Fibroblast of skin of left biceps (primary cell): ENCODE data around the gene PNPLA1.
"Not testable (repeated sequence)": the region's sequence is repeated elsewhere in the genome, so short reads cannot be mapped to it uniquely, and the experiment has no call there.

ENCODE experiments used
- DNase-seq, 2 experiments: peaks; one replicate each; pipeline ENCODE4 v3.0.0-alpha.2; 2013; ENCODE audit warnings: low read depth in 2 of 2

Gene PNPLA1

GRCh38 chr6:36335465-36336207 lies 65.8 kb downstream of the PNPLA1 start:
- no peak for DNase-seq

GRCh38 chr6:36336208-36336710 lies 66.4 kb downstream of the PNPLA1 start:
- no peak for DNase-seq

- DNase-seq = no peak
These were observed 67.0 kb downstream of the PNPLA1 start, which contains the start of gene BNIP5 for GRCh38 chr6:36336779-36337241. Gene BNIP5, minus strand, starts transcription at chr6:36336888. Its CDS starts 6,198 bp downstream, at chr6:36330690.

GRCh38 chr6:36337814-36338213 lies 68.0 kb downstream of the PNPLA1 start:
- no peak for DNase-seq

GRCh38 chr6:36338223-36338622 lies 68.4 kb downstream of the PNPLA1 start:
- not testable (repeated sequence) for DNase-seq

GRCh38 chr6:36339146-36339545 lies 69.3 kb downstream of the PNPLA1 start:
- DNase-seq = no peak

- no peak for DNase-seq
These were observed 70.4 kb downstream of the PNPLA1 start for GRCh38 chr6:36340306-36340617.

- peak in 1 of 2 experiments; percentile 18 for DNase-seq
These were observed 71.0 kb downstream of the PNPLA1 start for GRCh38 chr6:36340618-36341454.

GRCh38 chr6:36343109-36343680 lies 73.3 kb downstream of the PNPLA1 start:
- DNase-seq = no peak

GRCh38 chr6:36345681-36346466 lies 76.0 kb downstream of the PNPLA1 start:
- no peak for DNase-seq

- no peak for DNase-seq
These were observed 76.8 kb downstream of the PNPLA1 start for GRCh38 chr6:36346486-36347273.

GRCh38 chr6:36347621-36348020 lies 77.8 kb downstream of the PNPLA1 start:
- no peak for DNase-seq

- DNase-seq = no peak
These were observed 79.4 kb downstream of the PNPLA1 start for GRCh38 chr6:36349240-36349639.

GRCh38 chr6:36350082-36350481 lies 80.2 kb downstream of the PNPLA1 start:
- no peak for DNase-seq

GRCh38 chr6:36350681-36351571 lies 81.1 kb downstream of the PNPLA1 start:
- DNase-seq = peak in 1 of 2 experiments; percentile 56

- DNase-seq = no peak
These were observed 82.8 kb downstream of the PNPLA1 start for GRCh38 chr6:36352477-36353157.

GRCh38 chr6:36353411-36353915 lies 83.6 kb downstream of the PNPLA1 start:
- no peak for DNase-seq

- no peak for DNase-seq
These were observed 86.0 kb downstream of the PNPLA1 start for GRCh38 chr6:36355819-36356218.

GRCh38 chr6:36357872-36358225 lies 88.0 kb downstream of the PNPLA1 start:
- no peak for DNase-seq
